SK-N-SH treated with all-trans-retinoic acid at 6 μM for 48 hours (cell line): ENCODE results near the gene TOMM20.

Experiments used
- BACH2 ChIP-seq: fragments of 250-450 bp; sonication (Bioruptor Pico); IDR thresholded peaks from 2 replicates; pipeline ENCODE4 v1.9.0; 2021; ENCODE audit warnings: mild to moderate bottlenecking, borderline replicate concordance
- ESRRG ChIP-seq: fragments of 250-450 bp; sonication (Bioruptor Pico); IDR thresholded peaks from 2 replicates; pipeline ENCODE4 v1.6.1; 2021; ENCODE audit warnings: mild to moderate bottlenecking
- GLIS3 ChIP-seq: fragments of 250-450 bp; sonication (Bioruptor Pico); IDR thresholded peaks from 2 replicates; pipeline ENCODE4 v1.5.0; 2020; ENCODE audit warnings: mild to moderate bottlenecking, moderate library complexity
- ISL1 ChIP-seq: fragments of 250-450 bp; sonication (Bioruptor Pico); IDR thresholded peaks from 2 replicates; pipeline ENCODE4 v2.1.2; 2022; ENCODE audit warnings: mild to moderate bottlenecking, moderate library complexity
- PATZ1 ChIP-seq: fragments of 250-450 bp; sonication (Bioruptor Pico); IDR thresholded peaks from 2 replicates; pipeline ENCODE4 v1.8.0; 2020; ENCODE audit warnings: mild to moderate bottlenecking, moderate library complexity, borderline replicate concordance
- TCF4 ChIP-seq: fragments of 250-450 bp; sonication (Bioruptor Pico); IDR thresholded peaks from 2 replicates; pipeline ENCODE4 v1.8.0; 2021; ENCODE audit warnings: mild to moderate bottlenecking, moderate library complexity, borderline replicate concordance
- ZC3H10 ChIP-seq: fragments of 250-450 bp; sonication (Bioruptor Pico); IDR thresholded peaks from 2 replicates; pipeline ENCODE4 v1.5.1; 2021; ENCODE audit warnings: mild to moderate bottlenecking, moderate library complexity
- ZFP3 ChIP-seq: fragments of 250-450 bp; sonication (Bioruptor Pico); IDR thresholded peaks from 2 replicates; pipeline ENCODE4 v1.5.0; 2020; ENCODE audit warnings: mild to moderate bottlenecking, moderate library complexity
- ZFP30 ChIP-seq: fragments of 450-650 bp; formaldehyde crosslinking; IDR thresholded peaks from 2 replicates; pipeline ENCODE4 v1.5.0; 2022; ENCODE audit warnings: mild to moderate bottlenecking, moderate library complexity
- ZNF70 ChIP-seq: fragments of 450-650 bp; formaldehyde crosslinking; IDR thresholded peaks from 2 replicates; pipeline ENCODE4 v1.5.0; 2020; ENCODE audit warnings: mild to moderate bottlenecking, moderate library complexity

GRCh38 chr1:235124665-235125064, 4.0 kb downstream of the TOMM20 start:
- TF ChIP-seq BACH2 (CRISPR knock-in tag) (no peak), TCF4 (no peak), ZFP3 (CRISPR knock-in tag) (no peak), ZFP30 (CRISPR knock-in tag) (no peak), ISL1 (CRISPR knock-in tag) (no peak), PATZ1 (CRISPR knock-in tag) (no peak), ZNF70 (CRISPR knock-in tag) (no peak), ESRRG (CRISPR knock-in tag) (no peak), GLIS3 (CRISPR knock-in tag) (no peak), ZC3H10 (CRISPR knock-in tag) (no peak)
